Measurements from ENCODE around the gene OR51B4. TPM values are rescaled to one million over a fixed set of nuclear protein-coding genes. Genes with fewer than 3 reads are reported as not detected.

The OR51B4 gene
- total and polyA plus RNA-seq, 2 of the 13 experiments (the other 11 are each of a cell fraction or from before 2014, with no cell fraction given), result 0.11 to 0.33 TPM

GRCh38 chr11:5290106-5290505 is 11.6 kb downstream of the OR51B4 start (continued):
- TF ChIP-seq RFXAP (CRISPR knock-in tag; IDR thresholded peaks at IDR 0.05; ENCODE audit: borderline replicate concordance) (no peak), NKX3-1 (CRISPR knock-in tag; IDR thresholded peaks at IDR 0.05) (no peak), NR2F6 (IDR thresholded peaks at IDR 0.05) (no peak), NR2F6 (CRISPR knock-in tag; IDR thresholded peaks at IDR 0.05) (no peak)

GRCh38 chr11:5289696-5290095 is 12.1 kb downstream of the OR51B4 start:
- no peaks in the 10 kb centered on the region for H4K20me1 ChIP-seq (ENCODE audit: insufficient read depth, low read length)
- no peaks in the 10 kb centered on the region for H3K4me1 ChIP-seq (ENCODE audit: insufficient read depth, low read length)
- H3K4me2 ChIP-seq (ENCODE audit: low read depth, low read length), result no peak overlapping the region
- in situ Hi-C loops (cut with HindIII; ENCODE audit: extremely low pct_ligation_motif_present, low pct_unique_long_range_greater_than_20kb), result no loop called here
- H3K27ac ChIP-seq (ENCODE audit: extremely low read length, insufficient read depth, low read length), result no peak overlapping the region
- no peak overlapping the region for H3K4me3 ChIP-seq (replicated peaks in 1 of 3; ENCODE audit: insufficient read depth in 1 of 3, low read depth in 2 of 3, low read length in 3 of 3)
- H3K36me3 ChIP-seq (replicated peaks in 1 of 2; ENCODE audit: control insufficient read depth in 1 of 2, insufficient read depth in 2 of 2, low read length in 2 of 2), result no peaks in the 10 kb centered on the region
- DNase-seq (ENCODE audit: low spot score) (no peak), FAIRE-seq (no peak), ATAC-seq (no peak)
- no peak overlapping the region for H2AFZ ChIP-seq (ENCODE audit: low read length)
- H3K27me3 ChIP-seq (ENCODE audit: control insufficient read depth in 1 of 2, insufficient read depth in 2 of 2, low read length in 2 of 2), result no peaks in the 10 kb centered on the region
- CTCF ChIA-PET (ENCODE audit: low intra/inter-chr PET ratio, low total read pairs), result interaction anchor here (1.9 kb wide), 1 partner anchor 165 kb away, joined by 6 read pairs; no protein-coding TSS in a partner anchor
- no peaks in the 10 kb centered on the region for H3K79me2 ChIP-seq (ENCODE audit: insufficient read depth, low read length)
- POLR2A ChIA-PET, result no interaction called here
- no peak for TF ChIP-seq ELF4 (CRISPR knock-in tag; IDR thresholded peaks at IDR 0.05; ENCODE audit: borderline replicate concordance)
- no peak for TF ChIP-seq ZNF281 (CRISPR knock-in tag; IDR thresholded peaks at IDR 0.05; ENCODE audit: borderline replicate concordance)
- TF ChIP-seq RELA (CRISPR knock-in tag; IDR thresholded peaks at IDR 0.05), result no peak
- no peak for TF ChIP-seq REL (CRISPR knock-in tag; conservative IDR thresholded peaks at IDR 0.05)
- TF ChIP-seq NR2C2 (CRISPR knock-in tag; IDR thresholded peaks at IDR 0.05; ENCODE audit: borderline replicate concordance), result no peak
- TF ChIP-seq ARID2 (CRISPR knock-in tag; IDR thresholded peaks at IDR 0.05; ENCODE audit: borderline replicate concordance), result no peak
- no peak for TF ChIP-seq MLXIP (CRISPR knock-in tag; IDR thresholded peaks at IDR 0.05; ENCODE audit: borderline replicate concordance)
- no TSS peak for BruUV-seq (replicated peaks)
- H3K9me3 ChIP-seq (ENCODE audit: low read length), result no peaks in the 10 kb centered on the region
- no peak overlapping the region for H3K9ac ChIP-seq (ENCODE audit: insufficient read depth, low read depth, low read length)
- intact Hi-C loops (cut with micrococcal nuclease; ENCODE audit: unreplicated experiment), result no loop called here

All from HepG2 (cell line).